Mucosa of stomach (tissue), 1 donor: ENCODE results near the gene TMEM30B.
"Not testable (repeated sequence)": the region's sequence is repeated elsewhere in the genome, so short reads cannot be mapped to it uniquely, and the experiment has no call there.

Source experiments
- H3K27me3 ChIP-seq: one replicate; pipeline ENCODE4 v1.7.0; 2013; ENCODE audit warnings: mild to moderate bottlenecking, low read length; ENCODE audit not compliant: control insufficient read depth, insufficient read depth
- H3K36me3 ChIP-seq: one replicate; pipeline ENCODE4 v1.7.0; 2013; ENCODE audit warnings: low read length; ENCODE audit not compliant: control insufficient read depth, insufficient read depth
- H3K4me1 ChIP-seq: one replicate; pipeline ENCODE4 v1.7.0; 2013; ENCODE audit warnings: mild to moderate bottlenecking, low read length; ENCODE audit not compliant: control insufficient read depth, insufficient read depth
- H3K4me3 ChIP-seq: one replicate; pipeline ENCODE4 v1.7.0; 2013; ENCODE audit warnings: low read length
- H3K9ac ChIP-seq: one replicate; pipeline ENCODE4 v1.7.0; 2013; ENCODE audit warnings: mild to moderate bottlenecking, low read length, moderate library complexity
- H3K9me3 ChIP-seq: one replicate; pipeline ENCODE4 v1.7.0; 2013; ENCODE audit warnings: mild to moderate bottlenecking, low read length, moderate library complexity; ENCODE audit not compliant: control insufficient read depth
- donor health status: Pancreatic carcinoma.

TMEM30B gene

GRCh38 chr14:61244009-61244408, 37.1 kb downstream of the TMEM30B start:
- H3K4me3 ChIP-seq: no peak overlapping the region
- no peaks in the 10 kb centered on the region for H3K27me3 ChIP-seq
- no peaks in the 10 kb centered on the region for H3K4me1 ChIP-seq
- no peaks in the 10 kb centered on the region for H3K36me3 ChIP-seq
- H3K9me3 ChIP-seq: no peaks in the 10 kb centered on the region
- H3K9ac ChIP-seq: no peak overlapping the region

- Histone ChIP-seq H3K9ac (no peak overlapping the region), H3K4me3 (no peak overlapping the region), H3K9me3 (no peaks in the 10 kb centered on the region), H3K27me3 (no peaks in the 10 kb centered on the region), H3K36me3 (no peaks in the 10 kb centered on the region), H3K4me1 (no peaks in the 10 kb centered on the region)
These were observed 40.9 kb downstream of the TMEM30B start for GRCh38 chr14:61240206-61240605.

- H3K9me3 ChIP-seq, H3K4me1 ChIP-seq, H3K27me3 ChIP-seq, H3K4me3 ChIP-seq, H3K9ac ChIP-seq, H3K36me3 ChIP-seq: not testable (repeated sequence)
These were observed 41.9 kb downstream of the TMEM30B start for GRCh38 chr14:61239285-61239684.

- no peak overlapping the region for H3K9ac ChIP-seq
- no peak overlapping the region for H3K4me3 ChIP-seq
- H3K27me3 ChIP-seq: no peaks in the 10 kb centered on the region
- no peaks in the 10 kb centered on the region for H3K9me3 ChIP-seq
- H3K36me3 ChIP-seq: no peaks in the 10 kb centered on the region
- H3K4me1 ChIP-seq: no peaks in the 10 kb centered on the region
These were observed 42.4 kb downstream of the TMEM30B start for GRCh38 chr14:61238611-61239245.

GRCh38 chr14:61234215-61234916, 46.8 kb downstream of the TMEM30B start:
- H3K4me3 ChIP-seq: no peak overlapping the region
- H3K27me3 ChIP-seq: no peaks in the 10 kb centered on the region
- H3K4me1 ChIP-seq: no peaks in the 10 kb centered on the region
- H3K9me3 ChIP-seq: no peaks in the 10 kb centered on the region
- H3K9ac ChIP-seq: no peak overlapping the region
- no peaks in the 10 kb centered on the region for H3K36me3 ChIP-seq

GRCh38 chr14:61233436-61233956, 47.6 kb downstream of the TMEM30B start:
- Histone ChIP-seq H3K9ac (no peak overlapping the region), H3K4me3 (no peak overlapping the region), H3K27me3 (no peaks in the 10 kb centered on the region), H3K9me3 (no peaks in the 10 kb centered on the region), H3K36me3 (no peaks in the 10 kb centered on the region), H3K4me1 (no peaks in the 10 kb centered on the region)

GRCh38 chr14:61231810-61232209, 49.3 kb downstream of the TMEM30B start:
- H3K4me3 ChIP-seq: no peak overlapping the region

GRCh38 chr14:61229981-61230380, 51.2 kb downstream of the TMEM30B start:
- H3K27me3 ChIP-seq: no peaks in the 10 kb centered on the region
- H3K9ac ChIP-seq: no peak overlapping the region
- no peak overlapping the region for H3K4me3 ChIP-seq
- no peaks in the 10 kb centered on the region for H3K9me3 ChIP-seq
- no peaks in the 10 kb centered on the region for H3K36me3 ChIP-seq
- H3K4me1 ChIP-seq: no peaks in the 10 kb centered on the region

More at GRCh38 chr14:61231810-61232209, 49.3 kb downstream of the TMEM30B start:
- Histone ChIP-seq H3K27me3 (no peaks in the 10 kb centered on the region), H3K4me1 (no peaks in the 10 kb centered on the region), H3K9me3 (no peaks in the 10 kb centered on the region), H3K36me3 (no peaks in the 10 kb centered on the region), H3K9ac (no peak overlapping the region)

- Histone ChIP-seq H3K4me1 (no peaks in the 10 kb centered on the region), H3K4me3 (no peak overlapping the region), H3K9ac (no peak overlapping the region)
These were observed 51.7 kb downstream of the TMEM30B start for GRCh38 chr14:61229475-61229888.

GRCh38 chr14:61227884-61228591, 53.1 kb downstream of the TMEM30B start:
- Histone ChIP-seq H3K36me3 (no peaks in the 10 kb centered on the region), H3K4me1 (no peaks in the 10 kb centered on the region), H3K9me3 (no peaks in the 10 kb centered on the region), H3K27me3 (no peaks in the 10 kb centered on the region), H3K4me3 (no peak overlapping the region), H3K9ac (no peak overlapping the region)

More at GRCh38 chr14:61229475-61229888, 51.7 kb downstream of the TMEM30B start:
- no peaks in the 10 kb centered on the region for H3K27me3 ChIP-seq
- no peaks in the 10 kb centered on the region for H3K9me3 ChIP-seq
- no peaks in the 10 kb centered on the region for H3K36me3 ChIP-seq
